Measurements from ENCODE around the gene FNDC5. TPM values are rescaled to one million over a fixed set of nuclear protein-coding genes. Genes with fewer than 3 reads are reported as not detected.

The FNDC5 gene
- polyA plus RNA-seq, 1 of the 3 experiments (the other 2 are of a cell fraction) = 0.59 TPM

GRCh38 chr1:32813941-32814739 lies 56.6 kb downstream of the FNDC5 start (continued):
- TF ChIP-seq, protein P1, sequence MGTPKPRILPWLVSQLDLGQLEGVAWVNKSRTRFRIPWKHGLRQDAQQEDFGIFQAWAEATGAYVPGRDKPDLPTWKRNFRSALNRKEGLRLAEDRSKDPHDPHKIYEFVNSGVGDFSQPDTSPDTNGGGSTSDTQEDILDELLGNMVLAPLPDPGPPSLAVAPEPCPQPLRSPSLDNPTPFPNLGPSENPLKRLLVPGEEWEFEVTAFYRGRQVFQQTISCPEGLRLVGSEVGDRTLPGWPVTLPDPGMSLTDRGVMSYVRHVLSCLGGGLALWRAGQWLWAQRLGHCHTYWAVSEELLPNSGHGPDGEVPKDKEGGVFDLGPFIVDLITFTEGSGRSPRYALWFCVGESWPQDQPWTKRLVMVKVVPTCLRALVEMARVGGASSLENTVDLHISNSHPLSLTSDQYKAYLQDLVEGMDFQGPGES (IDR thresholded peaks at IDR 0.05; ENCODE audit: low read depth, low read length) = no peak
- TF ChIP-seq SMC3 (IDR thresholded peaks at IDR 0.05; ENCODE audit: low read depth, low read length) (no peak), GATA2 (CRISPR knock-in tag; IDR thresholded peaks at IDR 0.05) (no peak), EZH2phosphoT487 (IDR thresholded peaks at IDR 0.05; ENCODE audit: borderline replicate concordance, low read depth) (no peak), NRF1 (IDR thresholded peaks at IDR 0.05; ENCODE audit: low read depth, low read length) (no peak), RCOR1 (IDR thresholded peaks at IDR 0.05; ENCODE audit: low read length) (no peak), NFIC (IDR thresholded peaks at IDR 0.05; ENCODE audit: borderline replicate concordance) (no peak)

Other genes with a start within 250 kb of the FNDC5 start
- 59.2 and 69.8 TPM in 2 replicates for gene ZBTB8OS, start 220.4 kb downstream of the FNDC5 start, polyA plus RNA-seq (2012; rRNA removed)
- gene RBBP4, start 219.7 kb downstream of the FNDC5 start, polyA plus RNA-seq (2012; rRNA removed) = 107 and 108 TPM in 2 replicates
- 25.6 and 32.0 TPM in 2 replicates for gene SYNC, start 168.1 kb downstream of the FNDC5 start, polyA plus RNA-seq (2012; rRNA removed)
- gene YARS1, start 53.6 kb downstream of the FNDC5 start, polyA plus RNA-seq (2012; rRNA removed) = 31.9 and 46.3 TPM in 2 replicates
- 13.2 and 19.2 TPM in 2 replicates for gene S100PBP, start 53.3 kb downstream of the FNDC5 start, polyA plus RNA-seq (2012; rRNA removed)
- not detected in 2 replicates for gene HPCA, start 15.6 kb upstream of the FNDC5 start, polyA plus RNA-seq (2012; rRNA removed)
- 54.5 and 66.6 TPM in 2 replicates for gene TMEM54, start 30.5 kb upstream of the FNDC5 start, polyA plus RNA-seq (2012; rRNA removed)
- gene RNF19B, start 93.9 kb upstream of the FNDC5 start, polyA plus RNA-seq (2012; rRNA removed) = 20.1 and 22.6 TPM in 2 replicates
- 191 and 212 TPM in 2 replicates for gene AK2, start 166.0 kb upstream of the FNDC5 start, polyA plus RNA-seq (2012; rRNA removed)
- gene AZIN2, start 210.2 kb upstream of the FNDC5 start, polyA plus RNA-seq (2012; rRNA removed) = 17.8 and 20.6 TPM in 2 replicates

Data from SK-N-SH (cell line).